Amniotic epithelial cell (primary cell): ENCODE measurements around the gene ALDOA.

Source experiments
- DNase-seq: peaks from one replicate; pipeline ENCODE4 v3.0.0-alpha.2; 2010; ENCODE audit warnings: low read depth

ALDOA gene

DNA sequence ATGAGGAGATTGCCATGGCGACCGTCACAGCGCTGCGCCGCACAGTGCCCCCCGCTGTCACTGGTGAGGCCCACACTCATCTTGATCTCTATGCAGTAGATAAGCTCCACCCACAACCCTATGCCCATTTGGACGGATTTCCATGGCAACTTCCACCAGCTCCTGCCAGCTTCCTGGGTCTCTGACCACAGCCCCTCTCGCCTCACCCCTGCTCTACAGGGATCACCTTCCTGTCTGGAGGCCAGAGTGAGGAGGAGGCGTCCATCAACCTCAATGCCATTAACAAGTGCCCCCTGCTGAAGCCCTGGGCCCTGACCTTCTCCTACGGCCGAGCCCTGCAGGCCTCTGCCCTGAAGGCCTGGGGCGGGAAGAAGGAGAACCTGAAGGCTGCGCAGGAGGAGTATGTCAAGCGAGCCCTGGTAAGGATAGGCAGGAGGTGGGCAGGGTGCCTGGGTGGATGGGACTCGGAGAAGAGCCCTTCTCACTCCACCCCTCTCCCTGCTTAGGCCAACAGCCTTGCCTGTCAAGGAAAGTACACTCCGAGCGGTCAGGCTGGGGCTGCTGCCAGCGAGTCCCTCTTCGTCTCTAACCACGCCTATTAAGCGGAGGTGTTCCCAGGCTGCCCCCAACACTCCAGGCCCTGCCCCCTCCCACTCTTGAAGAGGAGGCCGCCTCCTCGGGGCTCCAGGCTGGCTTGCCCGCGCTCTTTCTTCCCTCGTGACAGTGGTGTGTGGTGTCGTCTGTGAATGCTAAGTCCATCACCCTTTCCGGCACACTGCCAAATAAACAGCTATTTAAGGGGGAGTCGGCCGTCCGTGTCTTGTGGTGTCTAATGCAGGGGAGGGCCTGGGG lies 4.3 kb downstream of the ALDOA start:
- no peak for DNase-seq

- DNase-seq, result no peak
These were observed 4.9 kb downstream of the ALDOA start for GRCh38 chr16:30070490-30070889.

DNA sequence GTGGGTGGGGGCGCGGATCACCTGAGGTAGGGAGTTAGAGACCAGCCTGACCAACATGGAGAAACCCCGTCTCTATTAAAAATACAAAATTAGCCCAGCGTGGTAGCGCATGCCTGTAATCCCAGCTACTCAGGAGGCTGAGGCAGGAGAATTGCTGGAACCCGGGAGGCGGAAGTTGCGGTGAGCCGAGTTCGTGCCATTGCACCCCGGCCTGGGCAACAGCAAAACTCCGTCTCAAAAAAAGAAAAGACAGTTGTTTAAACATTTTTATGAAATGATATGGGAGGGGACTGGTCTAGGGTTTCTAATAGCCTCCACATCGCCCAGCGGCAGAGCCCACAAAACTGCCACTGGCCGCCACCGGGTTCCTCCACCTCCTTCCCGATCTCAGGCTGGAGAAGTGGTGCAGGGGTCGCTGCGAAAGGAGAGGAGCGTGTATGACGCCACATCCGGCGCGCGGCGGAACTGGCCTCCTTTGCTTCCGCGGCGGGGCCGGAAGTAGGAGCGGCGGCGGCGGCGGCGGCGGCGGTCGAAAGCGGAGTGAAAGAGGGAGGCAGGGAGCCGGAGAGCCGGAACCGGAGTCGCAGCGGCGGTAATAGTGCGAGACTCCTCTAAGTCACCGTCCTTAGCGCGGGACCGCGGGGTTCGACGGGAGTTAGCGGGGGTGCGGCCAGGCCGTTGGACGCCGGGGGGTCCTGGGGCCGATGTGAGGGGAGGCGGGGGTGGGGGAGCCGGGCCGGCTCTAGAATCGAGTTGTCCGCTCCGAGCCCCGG lies 10.1 kb downstream of the ALDOA start, which contains the start of gene PPP4C:
TSS of gene PPP4C (plus strand) at position 492 of the 773 bp plus-strand sequence. CDS start 384 bp downstream, outside the sequence.
- peak; percentile 84 for DNase-seq

- no peak for DNase-seq
These were observed 10.8 kb downstream of the ALDOA start for GRCh38 chr16:30076276-30076791.

GRCh38 chr16:30077656-30078055 lies 12.1 kb downstream of the ALDOA start:
- DNase-seq, result no peak

GRCh38 chr16:30078744-30079143 lies 13.2 kb downstream of the ALDOA start:
- no peak for DNase-seq

GRCh38 chr16:30079480-30079879 lies 13.9 kb downstream of the ALDOA start:
- DNase-seq, result no peak

GRCh38 chr16:30082545-30083090 lies 17.1 kb downstream of the ALDOA start:
- no peak for DNase-seq

DNA sequence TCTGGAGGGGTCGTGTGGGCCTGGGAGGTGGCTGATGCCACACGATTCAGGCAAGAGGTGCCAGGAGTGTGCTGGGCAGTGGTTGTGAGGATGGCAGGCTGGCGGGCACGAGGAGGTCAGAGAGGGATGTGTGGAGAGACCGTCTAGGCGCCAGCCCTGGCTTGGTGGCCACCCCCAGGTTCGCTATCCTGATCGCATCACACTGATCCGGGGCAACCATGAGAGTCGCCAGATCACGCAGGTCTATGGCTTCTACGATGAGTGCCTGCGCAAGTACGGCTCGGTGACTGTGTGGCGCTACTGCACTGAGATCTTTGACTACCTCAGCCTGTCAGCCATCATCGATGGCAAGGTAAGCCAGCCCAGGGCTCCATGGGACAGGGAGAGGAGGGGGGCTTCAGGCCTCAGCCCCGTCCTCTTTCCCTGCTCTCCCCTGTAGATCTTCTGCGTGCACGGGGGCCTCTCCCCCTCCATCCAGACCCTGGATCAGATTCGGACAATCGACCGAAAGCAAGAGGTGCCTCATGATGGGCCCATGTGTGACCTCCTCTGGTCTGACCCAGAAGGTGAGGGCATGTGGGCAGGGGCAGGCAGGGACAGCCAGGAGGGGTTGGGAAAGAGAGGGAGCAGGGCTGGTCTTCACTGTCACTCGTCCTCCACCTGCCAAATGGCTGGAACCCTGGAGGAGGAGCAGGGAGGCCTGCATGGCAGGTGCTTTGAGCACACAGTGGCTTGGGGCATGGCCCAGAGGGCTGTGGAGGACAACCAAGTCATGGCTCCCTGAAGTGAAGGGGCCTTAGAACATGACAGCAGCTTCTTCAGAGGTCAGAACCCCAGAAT lies 17.9 kb downstream of the ALDOA start:
- DNase-seq, result no peak

GRCh38 chr16:30084096-30084815 lies 18.7 kb downstream of the ALDOA start:
- no peak for DNase-seq

DNA sequence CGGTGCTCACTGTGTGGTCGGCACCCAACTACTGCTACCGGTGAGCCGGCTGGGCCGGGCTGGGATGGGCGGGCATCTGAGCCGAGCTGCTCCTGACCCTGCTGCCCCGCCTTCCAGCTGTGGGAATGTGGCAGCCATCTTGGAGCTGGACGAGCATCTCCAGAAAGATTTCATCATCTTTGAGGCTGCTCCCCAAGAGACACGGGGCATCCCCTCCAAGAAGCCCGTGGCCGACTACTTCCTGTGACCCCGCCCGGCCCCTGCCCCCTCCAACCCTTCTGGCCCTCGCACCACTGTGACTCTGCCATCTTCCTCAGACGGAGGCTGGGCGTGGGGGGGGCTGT lies 19.2 kb downstream of the ALDOA start:
- DNase-seq, result no peak

DNA sequence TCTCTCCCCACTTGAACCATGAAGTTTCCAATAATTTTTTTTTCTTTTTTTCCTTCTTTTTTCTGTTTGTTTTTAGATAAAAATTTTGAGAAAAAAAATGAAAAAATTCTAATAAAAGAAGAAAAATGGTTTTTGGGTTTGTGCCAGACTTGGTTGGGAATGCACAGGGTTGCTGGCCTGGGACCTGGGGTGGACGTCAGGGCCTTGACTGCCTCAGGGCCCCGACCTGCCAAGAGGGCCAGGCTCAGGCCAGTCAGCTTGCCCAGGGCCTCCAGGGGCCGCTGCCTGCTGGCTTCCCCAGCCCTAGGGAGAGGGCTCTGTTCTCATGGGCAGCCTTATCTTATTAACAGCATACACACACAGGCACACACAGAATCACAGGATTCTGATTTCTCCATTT lies 19.7 kb downstream of the ALDOA start:
- DNase-seq, result no peak

DNA sequence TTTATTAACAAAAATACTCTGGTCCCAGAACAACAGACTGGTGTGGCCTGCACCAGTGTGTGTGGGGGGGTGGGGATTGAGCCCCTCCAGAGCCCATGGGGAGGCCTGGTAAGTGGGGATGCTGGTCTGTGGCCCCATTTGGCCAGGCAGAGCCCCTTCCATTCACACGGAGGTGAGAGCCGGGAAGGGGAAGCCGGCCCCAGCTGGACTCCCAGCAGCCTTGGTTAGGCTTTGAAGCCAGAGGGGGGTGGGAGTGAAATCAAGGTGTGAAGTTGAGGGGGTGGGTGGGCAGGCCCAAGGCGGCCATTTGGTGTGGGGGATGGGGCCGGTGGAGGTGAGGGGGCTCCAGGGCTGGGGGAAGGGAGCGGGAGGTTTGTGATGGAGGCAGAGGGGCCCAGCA lies 20.3 kb downstream of the ALDOA start:
- no peak for DNase-seq

DNA sequence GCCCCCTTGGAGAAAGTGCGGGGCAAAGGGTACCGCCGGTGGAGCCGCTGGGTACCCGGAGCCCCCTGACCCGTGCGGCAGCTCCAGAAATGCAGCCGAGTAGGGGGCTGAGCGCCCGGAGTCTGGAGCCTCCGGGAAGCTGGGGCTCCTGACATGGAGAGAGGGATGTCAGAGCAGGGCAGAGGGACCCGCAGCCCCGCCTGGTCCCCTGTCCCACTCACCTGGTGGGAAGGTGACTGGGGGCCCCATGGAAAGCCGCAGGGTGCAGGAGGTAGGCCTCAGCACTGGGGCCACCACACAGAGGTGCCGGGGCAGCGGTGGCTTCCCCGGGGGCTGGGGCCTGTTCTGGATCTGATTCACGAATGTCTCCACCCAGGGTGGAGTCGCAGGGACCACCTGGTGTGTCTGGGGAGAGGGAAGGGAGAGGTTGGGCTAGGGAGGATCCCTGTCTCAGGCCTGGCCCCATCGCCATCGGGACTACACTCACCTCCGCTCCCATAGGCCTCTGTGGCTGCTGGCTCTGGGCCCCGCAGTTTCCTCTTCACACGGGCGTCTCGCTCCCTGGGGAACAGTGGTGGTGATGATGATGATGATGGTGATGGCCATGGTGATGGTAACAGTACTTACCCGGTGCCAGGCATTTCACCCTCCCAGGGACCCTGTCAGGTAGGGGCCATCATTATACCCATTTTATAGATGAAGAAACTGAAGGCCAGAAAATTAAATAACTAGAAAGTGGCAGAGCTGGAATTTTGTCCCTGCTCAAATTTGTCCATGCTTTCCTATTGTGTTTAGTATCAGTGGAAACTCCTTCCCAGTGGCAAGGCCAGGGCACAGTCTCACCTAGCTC lies 21.0 kb downstream of the ALDOA start:
- no peak for DNase-seq

DNA sequence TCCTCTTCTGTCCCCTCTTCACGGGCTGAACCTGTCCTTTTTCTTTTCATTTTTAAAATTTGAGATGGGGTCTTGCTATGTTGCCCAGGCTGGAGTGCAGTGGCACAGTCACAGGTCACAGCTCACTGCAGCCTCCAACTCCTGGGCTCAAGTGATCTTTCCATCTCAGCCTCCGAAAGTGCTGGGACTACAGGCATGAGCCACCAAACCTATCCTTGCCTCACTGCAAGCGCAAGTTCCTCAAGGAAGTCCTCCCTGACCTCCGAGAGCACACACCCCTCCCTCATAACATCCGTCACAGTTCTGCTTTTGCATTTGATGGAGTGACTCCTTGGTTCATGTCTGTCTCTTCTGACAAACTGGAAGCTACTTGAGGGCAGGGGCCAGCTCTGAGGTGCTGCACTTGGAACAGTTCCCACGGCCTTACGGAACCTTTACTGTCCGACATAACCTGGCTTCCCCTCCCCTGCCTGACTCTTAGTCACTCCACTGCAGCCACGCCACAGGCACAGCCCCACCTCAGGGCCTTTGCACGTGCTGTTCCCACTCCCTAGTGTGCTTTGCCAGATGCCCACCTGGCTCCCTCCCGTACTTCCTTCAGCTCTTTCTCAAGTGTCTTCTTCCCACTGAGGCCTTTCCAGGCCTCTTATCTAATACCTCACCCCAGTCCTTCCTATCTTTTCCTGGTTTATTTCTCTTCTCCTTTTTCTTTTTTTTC lies 21.8 kb downstream of the ALDOA start:
- no peak for DNase-seq

- no peak for DNase-seq
These were observed 22.8 kb downstream of the ALDOA start for GRCh38 chr16:30088237-30088831.

- no peak for DNase-seq
These were observed 23.5 kb downstream of the ALDOA start for GRCh38 chr16:30088832-30089624.

GRCh38 chr16:30090610-30091331 lies 25.2 kb downstream of the ALDOA start:
- DNase-seq, result no peak
